H1 (cell line): ENCODE results near the gene HDAC7. TPM values are rescaled to one million over a fixed set of nuclear protein-coding genes. Genes with fewer than 3 reads are reported as not detected.
"Not testable (repeated sequence)": the region's sequence is repeated elsewhere in the genome, so short reads cannot be mapped to it uniquely, and the experiment has no call there.

Source experiments
- CTCF ChIA-PET: fragments of 300-600 bp; sonication (Branson Sonifier 250); formaldehyde crosslinking; loops from one replicate; lab custom pipeline; 2021; ENCODE audit not compliant: partially characterized antibody; lab: Charles Lee
- POLR2A ChIA-PET: fragments of 300-600 bp; sonication (Branson Sonifier 250); formaldehyde crosslinking; loops from one replicate; lab custom pipeline; 2021; ENCODE audit warnings: inconsistent platforms; ENCODE audit not compliant: partially characterized antibody; lab: Charles Lee
- DNase-seq, 2 experiments: peaks; one replicate each; pipeline versions ENCODE4 v3.0.0 to v3.0.0-alpha.2; 2010 to 2022; ENCODE audit warnings: low spot score in 2 of 2, low read depth in 1 of 2, mixed read lengths in 1 of 2
- FAIRE-seq: peaks from 2 replicates; lab custom pipeline; 2011; peaks lifted over from hg19 to GRCh38; lab: Jason Lieb, UNC
- H2AFZ ChIP-seq: 2 replicates; pipeline ENCODE4 v1.8.1; 2012; ENCODE audit warnings: low read length, inconsistent platforms
- H2AK5ac ChIP-seq: 2 replicates; pipeline ENCODE4 v1.6.1; 2013; ENCODE audit warnings: low read depth, low read length
- H2BK120ac ChIP-seq: replicated peaks from 2 replicates; pipeline ENCODE3; 2013; ENCODE audit warnings: low read depth, low read length, inconsistent platforms
- H2BK12ac ChIP-seq: 2 replicates; pipeline ENCODE4 v1.6.1; 2013; ENCODE audit warnings: low read depth, low read length
- H2BK15ac ChIP-seq: 2 replicates; pipeline ENCODE4 v1.6.1; 2013; ENCODE audit warnings: low read length
- H2BK20ac ChIP-seq: 2 replicates; pipeline ENCODE4 v1.6.1; 2013; ENCODE audit warnings: low read length
- H2BK5ac ChIP-seq: 2 replicates; pipeline ENCODE4 v1.6.1; 2013; ENCODE audit warnings: low read depth, low read length
- H3K14ac ChIP-seq: 2 replicates; pipeline ENCODE4 v1.6.1; 2013; ENCODE audit warnings: inconsistent platforms; ENCODE audit not compliant: insufficient read length
- H3K18ac ChIP-seq: 2 replicates; pipeline ENCODE4 v1.6.1; 2013; ENCODE audit warnings: low read length; ENCODE audit errors: extremely low read depth
- H3K23ac ChIP-seq: 2 replicates; pipeline ENCODE4 v1.6.1; 2013; ENCODE audit warnings: inconsistent platforms; ENCODE audit not compliant: insufficient read length
- H3K23me2 ChIP-seq: 2 replicates; pipeline ENCODE4 v1.6.1; 2013; ENCODE audit warnings: low read depth, low read length
- H3K27ac ChIP-seq: 2 replicates; pipeline ENCODE4 v1.6.1; 2011; ENCODE audit warnings: low read depth, low read length, inconsistent platforms
- H3K27me3 ChIP-seq, 4 experiments: replicated peaks in 1 of 4; 1 replicate in 1 of 4; 2 replicates in 3 of 4; pipeline versions ENCODE4 v1.6.1 to v1.8.1; 2011 to 2013; ENCODE audit warnings: low read length in 3 of 4, mild to moderate bottlenecking in 3 of 4, inconsistent platforms in 2 of 4, mixed read lengths in 2 of 4, moderate library complexity in 1 of 4; ENCODE audit not compliant: control insufficient read depth in 3 of 4, insufficient read depth in 3 of 4; ENCODE audit errors: extremely low read depth in 1 of 4
- H3K36me3 ChIP-seq, 4 experiments: 2 replicates each; pipeline versions ENCODE4 v1.6.1 to v1.8.1; 2011 to 2013; ENCODE audit warnings: mild to moderate bottlenecking in 4 of 4, low read length in 3 of 4, moderate library complexity in 2 of 4, control low read depth in 1 of 4, inconsistent platforms in 1 of 4; ENCODE audit not compliant: insufficient read depth in 4 of 4, control insufficient read depth in 2 of 4
- H3K4ac ChIP-seq: replicated peaks from 2 replicates; pipeline ENCODE3; 2013; ENCODE audit warnings: low read length, low read depth, mixed read lengths, inconsistent platforms; ENCODE audit not compliant: insufficient read length
- H3K4me1 ChIP-seq, 4 experiments: replicated peaks in 1 of 4; 1 replicate in 1 of 4; 2 replicates in 3 of 4; pipeline versions ENCODE4 v1.6.1 to v1.8.1; 2011 to 2013; ENCODE audit warnings: low read length in 3 of 4, inconsistent platforms in 2 of 4, mixed read lengths in 1 of 4; ENCODE audit not compliant: insufficient read depth in 4 of 4, control insufficient read depth in 3 of 4
- H3K4me2 ChIP-seq, 2 experiments: 2 replicates each; pipeline versions ENCODE4 v1.6.1 to v1.8.1; 2011 to 2013; ENCODE audit warnings: low read depth in 2 of 2, low read length in 2 of 2, control low read depth in 1 of 2, inconsistent platforms in 1 of 2, mild to moderate bottlenecking in 1 of 2; ENCODE audit not compliant: insufficient read depth in 1 of 2
- H3K4me3 ChIP-seq, 4 experiments: fragments of 200-600, 300-600 bp in 1 of 4; sonication (generic), shearing (Covaris generic), sonication (Bioruptor Twin) in 1 of 4; 2 replicates each; pipeline versions ENCODE4 v1.5.1 to v1.8.1; 2011 to 2016; ENCODE audit warnings: low read length in 4 of 4, low read depth in 3 of 4, control low read depth in 2 of 4, inconsistent platforms in 2 of 4, mild to moderate bottlenecking in 2 of 4, mixed read lengths in 1 of 4, moderate library complexity in 1 of 4; ENCODE audit not compliant: insufficient read depth in 2 of 4; ENCODE audit errors: extremely low read depth in 1 of 4
- H3K56ac ChIP-seq: replicated peaks from 2 replicates; pipeline ENCODE3; 2013; ENCODE audit warnings: low read depth, mild to moderate bottlenecking, mixed read lengths, low read length, inconsistent platforms; ENCODE audit not compliant: insufficient read length
- H3K79me1 ChIP-seq: 2 replicates; pipeline ENCODE4 v1.6.1; 2013; ENCODE audit warnings: low read depth, low read length, control low read depth
- H3K79me2 ChIP-seq, 2 experiments: 2 replicates each; pipeline versions ENCODE4 v1.6.1 to v1.8.1; 2012 to 2013; ENCODE audit warnings: low read length in 2 of 2, mild to moderate bottlenecking in 2 of 2, inconsistent platforms in 1 of 2; ENCODE audit not compliant: insufficient read depth in 2 of 2, control insufficient read depth in 1 of 2
- H3K9ac ChIP-seq, 4 experiments: replicated peaks in 1 of 4; 1 replicate in 1 of 4; 2 replicates in 3 of 4; pipeline versions ENCODE4 v1.6.1 to v1.8.1; 2011 to 2013; ENCODE audit warnings: low read depth in 3 of 4, low read length in 3 of 4, control low read depth in 2 of 4, mild to moderate bottlenecking in 2 of 4, moderate library complexity in 2 of 4, inconsistent platforms in 1 of 4; ENCODE audit errors: extremely low read depth in 1 of 4
- H3K9me3 ChIP-seq, 2 experiments: 2 replicates each; pipeline versions ENCODE4 v1.6.1 to v1.8.1; 2012 to 2013; ENCODE audit warnings: mild to moderate bottlenecking in 2 of 2, moderate library complexity in 2 of 2, control low read depth in 1 of 2, inconsistent platforms in 1 of 2, low read depth in 1 of 2, low read length in 1 of 2, mixed read lengths in 1 of 2; ENCODE audit not compliant: insufficient read depth in 2 of 2
- H4K20me1 ChIP-seq, 2 experiments: replicated peaks in 1 of 2; 2 replicates each; pipeline versions ENCODE3 to v1.8.1; 2011 to 2013; ENCODE audit warnings: inconsistent platforms in 2 of 2, low read length in 2 of 2, mild to moderate bottlenecking in 1 of 2; ENCODE audit not compliant: insufficient read depth in 2 of 2, control insufficient read depth in 1 of 2
- H4K5ac ChIP-seq: 2 replicates; pipeline ENCODE4 v1.6.1; 2013; ENCODE audit warnings: low read length, low read depth, mixed read lengths, inconsistent platforms; ENCODE audit not compliant: insufficient read length
- H4K8ac ChIP-seq: 2 replicates; pipeline ENCODE4 v1.8.0; 2013; ENCODE audit warnings: mild to moderate bottlenecking, moderate library complexity, low read length, inconsistent platforms; ENCODE audit not compliant: insufficient read depth; ENCODE audit errors: extremely low read depth
- H4K91ac ChIP-seq: replicated peaks from 2 replicates; pipeline ENCODE3; 2013; ENCODE audit warnings: low read length, mixed read lengths, inconsistent platforms; ENCODE audit not compliant: insufficient read length
- WGBS, 2 experiments: shearing (Covaris generic) in 1 of 2; methylation state at CpG; one replicate each; pipeline versions ENCODE4 v1.1.6 to v1.1.7; 2013 to 2015; ENCODE audit warnings: low lambda C conversion rate in 2 of 2, mixed read lengths in 2 of 2, inconsistent platforms in 1 of 2, low coverage in 1 of 2, missing lambda C conversion rate in 1 of 2; ENCODE audit not compliant: insufficient replicate concordance in 2 of 2, insufficient coverage in 1 of 2, insufficient read length in 1 of 2; ENCODE audit errors: extremely low coverage in 1 of 2, missing lambda C conversion rate in 1 of 2; 5-methylcytosine and 5-hydroxymethylcytosine counted together
- polyA plus RNA-seq, 7 experiments: library from polyadenylated mRNA; depleted of rRNA in 3 of 7; stranded (reverse) in 5 of 7; unstranded in 2 of 7; fragments of >200 nt in 5 of 7; fragments of 200-250 nt in 2 of 7; gene quantifications; 1 replicate in 5 of 7; 2 replicates in 1 of 7; 4 replicates in 1 of 7; pipeline versions ENCODE4 v1.2.1 to v1.2.3, GENCODE V29; 2011 to 2013; ENCODE audit warnings: missing spikeins in 2 of 7, mixed read lengths in 2 of 7
- total RNA-seq: library from RNA; stranded (reverse); fragmentation: NEBNext Ultra II Directional; extraction: Animal tissue kit (Norgen Biotek cat#: 25700); gene quantifications from 2 replicates; pipeline ENCODE4 v1.2.1, GENCODE V29; 2021

HDAC7 gene
- total and polyA plus RNA-seq, 2 of the 8 experiments (the other 6 are each of a cell fraction or from before 2014, with no cell fraction given), result 25.5 to 84.9 TPM

DNA sequence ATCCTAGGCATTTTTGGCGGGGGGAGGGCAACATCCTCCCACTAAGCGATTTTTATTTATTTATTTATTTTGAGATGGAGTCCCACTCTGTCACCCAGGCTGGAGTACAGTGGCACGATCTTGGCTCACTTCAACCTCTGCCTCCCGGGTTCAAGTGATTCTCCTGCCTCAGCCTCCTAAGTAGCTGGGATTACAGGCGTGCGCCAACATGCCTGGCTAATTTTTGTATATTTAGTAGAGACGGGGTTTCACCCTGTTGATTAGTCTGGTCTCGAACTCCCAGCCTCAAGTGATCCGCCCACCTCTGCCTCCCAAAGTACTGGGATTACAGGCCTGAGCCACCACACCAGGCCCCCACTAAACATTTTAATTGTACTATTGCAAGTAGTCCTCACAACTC lies 10.2 kb downstream of the HDAC7 start:
- not testable (repeated sequence) for H4K91ac ChIP-seq, DNase-seq, H3K23ac ChIP-seq, H3K36me3 ChIP-seq, H3K4ac ChIP-seq, H3K14ac ChIP-seq, H4K5ac ChIP-seq, H2AFZ ChIP-seq, H3K23me2 ChIP-seq, H2BK15ac ChIP-seq, H3K9ac ChIP-seq, H2AK5ac ChIP-seq, H2BK12ac ChIP-seq, FAIRE-seq, H3K27me3 ChIP-seq, H2BK20ac ChIP-seq, H3K9me3 ChIP-seq, H4K8ac ChIP-seq, H3K27ac ChIP-seq, H3K4me3 ChIP-seq, H2BK5ac ChIP-seq, H3K18ac ChIP-seq, H2BK120ac ChIP-seq, H3K4me2 ChIP-seq, H3K56ac ChIP-seq
- Histone ChIP-seq H3K79me1 (peaks cover 12% of the 10 kb centered on the region; the same call in 1 of the 2 replicates), H4K20me1 (peaks cover 5 to 19% of the 10 kb centered on the region in 2 experiments), H3K4me1 (peaks cover 23 to 55% (median 44%) of the 10 kb centered on the region in 4 experiments), H3K79me2 (peaks cover 0 to 82% of the 10 kb centered on the region in 2 experiments; a peak in 3 of 4 replicates)
- ChIA-PET CTCF (interaction anchor here (0.6 to 58.8 kb wide), 9 partner anchors 8 to 266 kb away, joined by 3 to 2001 read pairs (median 16); partner anchors contain the start of gene HDAC7), POLR2A (interaction anchor here (1.9 to 29.3 kb wide), 5 partner anchors 11 to 29 kb away, joined by 6 to 480 read pairs (median 22); partner anchors contain the start of gene HDAC7)
- 94% methylated on average over 9 of the region's 9 CpGs; no CpG with 5 or more reads in 1 of the 2 experiments for WGBS, 2 experiments
